ENCODE results near the gene ACSM2A.
"Not testable (repeated sequence)": the region's sequence is repeated elsewhere in the genome, so short reads cannot be mapped to it uniquely, and the experiment has no call there.

The ACSM2A gene

DNA sequence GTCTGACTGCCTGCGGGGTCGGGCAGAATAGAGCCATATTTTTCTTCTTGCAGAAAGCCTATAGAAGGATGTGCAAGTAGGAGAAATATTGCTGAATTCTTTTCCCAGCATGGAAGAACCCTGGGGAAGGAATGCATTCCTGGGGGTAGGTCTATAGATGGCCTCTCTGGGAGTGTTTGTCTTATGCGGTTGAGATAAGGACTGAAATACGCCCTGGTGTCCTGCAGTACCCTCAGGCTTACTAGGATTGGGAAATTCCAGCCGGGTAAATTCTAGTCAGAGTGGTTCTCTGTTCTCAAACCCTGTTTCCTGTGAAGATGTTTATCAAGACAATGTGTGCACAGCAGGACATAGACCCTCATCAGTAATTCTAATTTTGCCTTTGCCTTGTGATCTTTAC is 2.3 kb downstream of the ACSM2A start:
- not testable (repeated sequence) for DNase-seq (ENCODE audit: low spot score)

- not testable (repeated sequence) for DNase-seq (ENCODE audit: low spot score)
Measured at GRCh38 chr16:20459227-20459626, 7.9 kb downstream of the ACSM2A start.

- not testable (repeated sequence) for DNase-seq (ENCODE audit: low spot score)
Measured at GRCh38 chr16:20460313-20460712, 9.0 kb downstream of the ACSM2A start.

GRCh38 chr16:20468954-20469353 is 17.6 kb downstream of the ACSM2A start:
- not testable (repeated sequence) for DNase-seq (ENCODE audit: low spot score)

DNA sequence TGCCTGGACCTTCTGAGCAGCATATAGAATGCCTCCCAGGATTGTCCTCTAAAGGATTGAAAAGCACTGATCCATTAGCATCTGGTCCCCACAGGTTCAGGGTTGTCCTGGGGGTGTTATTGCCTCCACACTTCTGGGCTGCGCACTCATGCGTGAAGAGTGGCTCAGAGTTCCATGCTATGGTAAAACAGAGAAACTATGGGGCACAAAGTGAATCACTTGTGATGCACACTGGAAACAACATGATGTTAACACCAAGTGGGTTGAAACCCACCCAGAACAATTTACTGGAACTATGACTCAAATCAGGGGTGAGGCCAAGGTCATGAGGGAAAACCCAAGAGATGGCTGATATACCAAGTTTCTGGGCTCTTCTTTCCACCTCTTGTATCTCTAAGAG is 18.6 kb downstream of the ACSM2A start:
- DNase-seq (ENCODE audit: low spot score) = not testable (repeated sequence)

DNA sequence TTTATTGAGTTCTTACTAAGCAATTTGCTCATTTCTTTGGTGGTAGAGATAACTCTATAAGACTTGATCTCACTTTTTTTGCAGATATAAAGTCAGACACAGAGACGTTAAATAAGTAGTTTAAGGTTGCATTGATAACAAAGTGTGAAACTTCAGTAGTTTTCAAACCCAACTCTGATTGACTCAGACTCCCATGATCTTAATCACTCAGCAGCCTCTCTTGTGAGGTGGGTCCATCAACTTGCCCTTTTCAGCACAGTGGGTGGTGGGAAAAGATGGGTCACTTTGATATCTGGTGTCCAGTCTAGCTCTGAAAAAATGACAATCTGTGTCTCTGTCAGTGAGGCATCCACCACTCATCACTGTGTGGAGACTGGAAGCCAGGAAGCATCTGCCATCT is 19.4 kb downstream of the ACSM2A start:
- DNase-seq (ENCODE audit: low spot score) = not testable (repeated sequence)

GRCh38 chr16:20477188-20477744 is 25.9 kb downstream of the ACSM2A start:
- not testable (repeated sequence) for DNase-seq (ENCODE audit: low spot score)

- not testable (repeated sequence) for DNase-seq (ENCODE audit: low spot score)
Measured at GRCh38 chr16:20483989-20484388, 32.7 kb downstream of the ACSM2A start.

DNA sequence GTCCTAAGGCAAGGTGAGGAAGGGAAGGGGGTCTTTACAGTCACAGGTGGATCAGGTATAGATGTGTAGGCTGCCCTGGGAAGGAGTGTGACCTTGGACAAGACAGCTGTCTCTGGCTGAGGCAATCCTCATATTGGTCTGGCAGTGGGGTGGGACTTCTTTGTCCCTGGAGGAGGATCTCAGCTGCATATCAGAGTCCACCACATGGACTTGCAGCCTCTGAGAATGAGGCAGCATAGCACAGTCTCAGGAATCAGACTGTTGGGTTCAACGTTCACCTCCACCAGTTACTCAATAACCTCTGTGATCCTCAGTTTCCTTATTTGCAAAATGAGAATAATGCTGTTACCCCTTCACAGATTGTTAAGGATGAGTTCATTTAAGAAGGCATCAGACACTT is 33.4 kb downstream of the ACSM2A start:
- no peak for DNase-seq (ENCODE audit: low spot score)

DNA sequence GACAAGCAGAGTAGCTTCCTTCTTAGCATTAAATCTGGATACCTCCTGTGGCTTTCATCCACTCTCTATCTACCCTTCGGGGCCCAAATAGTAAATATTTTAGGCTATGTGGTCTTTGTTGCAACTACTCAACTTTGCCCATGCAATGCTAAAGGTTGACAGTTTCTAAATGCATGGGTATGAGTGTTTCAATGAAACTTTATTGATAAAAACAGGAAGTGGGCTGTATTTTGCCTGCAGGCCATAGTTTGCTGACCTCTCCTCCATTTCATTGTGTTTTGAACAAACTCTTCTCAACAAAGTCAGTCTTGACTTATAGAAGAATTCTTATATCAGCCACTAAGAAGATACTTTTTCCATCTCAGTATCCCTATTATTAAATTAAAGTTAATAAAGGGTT is 34.1 kb downstream of the ACSM2A start:
- DNase-seq (ENCODE audit: low spot score) = no peak

- DNase-seq (ENCODE audit: low spot score) = not testable (repeated sequence)
Measured at GRCh38 chr16:20490994-20491393, 39.7 kb downstream of the ACSM2A start.

- not testable (repeated sequence) for DNase-seq (ENCODE audit: low spot score)
Measured at GRCh38 chr16:20491448-20491847, 40.1 kb downstream of the ACSM2A start.

GRCh38 chr16:20504418-20504817 is 53.1 kb downstream of the ACSM2A start:
- no peak for DNase-seq (ENCODE audit: low spot score)

GRCh38 chr16:20507280-20507679 is 56.0 kb downstream of the ACSM2A start:
- no peak for DNase-seq (ENCODE audit: low spot score)

DNA sequence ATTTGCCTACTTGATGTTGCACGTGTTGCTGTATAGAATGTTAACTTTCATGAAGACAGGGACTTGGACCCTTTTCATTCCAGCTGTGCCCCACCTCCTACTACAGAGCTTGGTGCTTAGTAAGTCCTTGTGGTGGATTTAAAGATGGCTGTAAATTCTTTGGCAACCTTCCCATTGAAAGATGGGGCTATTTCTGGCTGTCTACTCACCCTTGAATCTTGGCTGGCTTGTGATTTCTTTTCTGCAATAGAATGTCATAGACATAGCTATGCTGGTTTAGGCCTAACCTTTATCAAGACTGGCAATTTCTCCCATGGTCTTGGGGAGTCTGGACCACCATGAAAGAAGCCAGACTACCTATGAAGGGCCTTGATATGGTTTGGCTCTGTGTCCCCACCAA is 59.0 kb downstream of the ACSM2A start:
- DNase-seq (ENCODE audit: low spot score) = no peak

DNA sequence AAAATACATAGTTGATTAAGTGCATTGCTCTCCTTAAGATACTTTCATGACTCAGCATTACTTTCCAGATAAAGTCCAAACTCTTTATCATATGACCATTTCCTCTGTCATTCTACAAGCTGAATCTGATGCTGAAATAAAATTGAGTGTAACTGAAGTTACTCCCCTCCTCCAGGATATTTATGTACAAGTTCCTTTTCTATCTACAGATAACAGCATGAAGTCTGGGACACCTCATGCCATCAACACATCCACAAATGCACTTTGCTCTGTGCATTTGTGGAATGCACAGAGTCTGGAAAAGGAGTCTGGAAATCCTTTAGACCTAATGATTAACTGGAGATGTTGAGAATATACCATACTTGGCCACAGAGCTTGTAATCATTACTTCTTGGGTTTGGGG is 64.4 kb downstream of the ACSM2A start:
- no peak for DNase-seq (ENCODE audit: low spot score)

DNA sequence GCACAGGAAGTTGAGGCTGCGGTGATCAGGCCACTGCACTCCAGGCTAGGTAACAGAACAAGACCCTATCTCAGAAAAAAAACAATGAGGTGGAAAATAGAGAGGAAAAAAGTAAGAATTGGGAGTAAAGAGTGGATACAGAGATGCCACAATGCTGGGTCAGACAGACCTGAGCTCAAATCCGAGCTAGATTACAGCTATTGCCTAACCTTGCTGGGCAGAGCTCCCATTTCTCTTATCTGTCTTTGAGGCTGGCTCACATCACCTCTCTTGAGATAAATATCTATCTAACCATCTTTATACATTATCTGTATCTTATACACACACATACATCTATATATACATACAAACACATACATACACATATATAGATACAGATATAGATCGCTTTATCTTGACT is 65.8 kb downstream of the ACSM2A start:
- DNase-seq (ENCODE audit: low spot score) = no peak

- no peak for DNase-seq (ENCODE audit: low spot score)
Measured at GRCh38 chr16:20519231-20519630, 67.9 kb downstream of the ACSM2A start.

- DNase-seq (ENCODE audit: low spot score) = no peak
Measured at GRCh38 chr16:20520103-20520502, 68.8 kb downstream of the ACSM2A start.

DNA sequence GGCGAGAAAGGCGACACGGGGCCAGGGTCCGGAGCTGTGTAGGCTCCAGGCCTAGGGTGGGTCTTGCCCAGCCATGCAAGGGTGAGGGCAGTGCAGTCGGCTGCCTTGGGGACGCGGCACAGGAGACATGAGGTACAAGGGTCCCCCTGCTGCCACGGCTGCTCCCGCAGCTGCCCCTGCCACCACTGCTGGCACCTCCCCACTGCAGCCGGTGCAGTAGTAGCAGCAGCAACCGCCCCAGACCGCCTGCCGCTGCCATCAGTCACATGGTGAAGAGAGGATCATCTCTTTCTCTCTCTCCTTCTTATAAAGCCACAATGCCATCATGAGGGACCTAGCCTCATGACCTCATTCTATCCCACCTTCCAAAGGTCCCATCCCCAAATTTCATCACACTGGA is 80.5 kb downstream of the ACSM2A start:
- DNase-seq (ENCODE audit: low spot score) = not testable (repeated sequence)

DNA sequence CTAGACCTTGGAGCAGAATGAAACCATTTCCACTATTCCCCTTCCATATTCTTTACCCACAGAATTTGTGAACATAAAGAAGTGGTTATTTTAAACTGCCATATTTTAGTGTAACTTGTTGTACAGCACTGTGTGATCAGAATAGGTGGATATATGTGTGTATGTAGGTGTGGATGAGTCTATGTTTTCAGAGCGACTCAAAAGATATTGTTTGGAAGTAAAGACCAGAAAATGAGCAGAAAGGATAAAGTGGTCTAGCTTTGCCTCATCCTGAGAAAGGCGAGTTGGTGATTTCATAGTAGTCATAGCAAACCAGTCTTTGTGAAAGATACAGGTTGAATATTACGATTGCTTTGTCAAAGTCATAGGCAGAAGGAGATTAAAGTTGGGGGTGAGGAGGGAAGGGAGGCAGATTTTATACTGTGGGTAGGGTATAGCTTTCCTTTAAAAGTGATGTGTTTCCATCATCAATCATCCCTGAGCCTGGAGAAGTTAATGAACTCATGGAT is 81.0 kb downstream of the ACSM2A start:
- not testable (repeated sequence) for DNase-seq (ENCODE audit: low spot score)

GRCh38 chr16:20536669-20537068 is 85.3 kb downstream of the ACSM2A start:
- DNase-seq (ENCODE audit: low spot score) = not testable (repeated sequence)
